ENCODE measurements around the gene MED13L.

The MED13L gene

GRCh38 chr12:116026768-116027550, 250.5 kb downstream of the MED13L start:
- no peak for TF ChIP-seq REST (IDR thresholded peaks at IDR 0.05; ENCODE audit: insufficient read depth in 1 of 2, low read depth in 2 of 2, low read length in 2 of 2)
- TF ChIP-seq FOXP2 (optimal IDR thresholded peaks at IDR 0.05; ENCODE audit: borderline replicate concordance, extremely low read depth, extremely low read length, insufficient read depth) = no peak
- TF ChIP-seq TAF1 (IDR thresholded peaks at IDR 0.05; ENCODE audit: borderline replicate concordance, insufficient read depth, low read length) = no peak
- no peak for TF ChIP-seq POLR2AphosphoS5 (IDR thresholded peaks at IDR 0.05; ENCODE audit: low read depth, low read length)
- no peak for TF ChIP-seq SIN3A (IDR thresholded peaks at IDR 0.05; ENCODE audit: borderline replicate concordance, insufficient read depth, low read length)

- TF ChIP-seq POLR2AphosphoS5 (IDR thresholded peaks at IDR 0.05; ENCODE audit: low read depth, low read length) = no peak
- TF ChIP-seq TAF1 (IDR thresholded peaks at IDR 0.05; ENCODE audit: borderline replicate concordance, insufficient read depth, low read length) = no peak
- no peak for TF ChIP-seq FOXP2 (optimal IDR thresholded peaks at IDR 0.05; ENCODE audit: borderline replicate concordance, extremely low read depth, extremely low read length, insufficient read depth)
- no peak for TF ChIP-seq SIN3A (IDR thresholded peaks at IDR 0.05; ENCODE audit: borderline replicate concordance, insufficient read depth, low read length)
- TF ChIP-seq REST (IDR thresholded peaks at IDR 0.05; ENCODE audit: insufficient read depth in 1 of 2, low read depth in 2 of 2, low read length in 2 of 2) = no peak
Observed at GRCh38 chr12:116026346-116026745, 251.1 kb downstream of the MED13L start.

- TF ChIP-seq REST (IDR thresholded peaks at IDR 0.05; ENCODE audit: insufficient read depth in 1 of 2, low read depth in 2 of 2, low read length in 2 of 2) (no peak), SIN3A (IDR thresholded peaks at IDR 0.05; ENCODE audit: borderline replicate concordance, insufficient read depth, low read length) (no peak), FOXP2 (optimal IDR thresholded peaks at IDR 0.05; ENCODE audit: borderline replicate concordance, extremely low read depth, extremely low read length, insufficient read depth) (no peak), TAF1 (IDR thresholded peaks at IDR 0.05; ENCODE audit: borderline replicate concordance, insufficient read depth, low read length) (no peak), POLR2AphosphoS5 (IDR thresholded peaks at IDR 0.05; ENCODE audit: low read depth, low read length) (no peak)
Observed at GRCh38 chr12:116024769-116025168, 252.7 kb downstream of the MED13L start.

GRCh38 chr12:116019415-116019814, 258.1 kb downstream of the MED13L start:
- TF ChIP-seq SIN3A (IDR thresholded peaks at IDR 0.05; ENCODE audit: borderline replicate concordance, insufficient read depth, low read length) (no peak), FOXP2 (optimal IDR thresholded peaks at IDR 0.05; ENCODE audit: borderline replicate concordance, extremely low read depth, extremely low read length, insufficient read depth) (no peak), POLR2AphosphoS5 (IDR thresholded peaks at IDR 0.05; ENCODE audit: low read depth, low read length) (no peak), TAF1 (IDR thresholded peaks at IDR 0.05; ENCODE audit: borderline replicate concordance, insufficient read depth, low read length) (no peak), REST (IDR thresholded peaks at IDR 0.05; ENCODE audit: insufficient read depth in 1 of 2, low read depth in 2 of 2, low read length in 2 of 2) (no peak)

Data from PFSK-1 (cell line).